Adrenal gland (tissue), 5 donors: ENCODE measurements around the gene HAUS3.

Experiments used
- CTCF ChIP-seq, 6 experiments: fragments of 450-650 bp in 4 of 6; fragments of 200-600 bp in 2 of 6; sonication (generic) in 1 of 6; IDR thresholded peaks; 1 replicate in 5 of 6; 2 replicates in 1 of 6; pipeline versions ENCODE4 v1.5.1 to v1.8.0; 2016 to 2021; ENCODE audit warnings: antibody characterized with exemption in 6 of 6, mild to moderate bottlenecking in 2 of 6, moderate library complexity in 1 of 6
- POLR2A ChIP-seq, 2 donors: fragments of 450-650 bp; IDR thresholded peaks; one replicate each; pipeline ENCODE4 v1.6.1; 2017; ENCODE audit warnings: antibody characterized with exemption in 2 of 2, mild to moderate bottlenecking in 2 of 2, moderate library complexity in 1 of 2
- donor health status: DM: no; HTN: no; CAD: no.

GRCh38 chr4:2272828-2273120 is 30.9 kb upstream of the HAUS3 start:
- no peak for TF ChIP-seq CTCF (IDR thresholded peaks at IDR 0.05)
- no peak for TF ChIP-seq POLR2A (IDR thresholded peaks at IDR 0.05)
